Heart right ventricle (tissue), 16 donors: ENCODE results near the gene FBXO8. TPM values are rescaled to one million over a fixed set of nuclear protein-coding genes. Genes with fewer than 3 reads are reported as not detected.

ENCODE experiments used
- ATAC-seq, 8 donors: fragments of 200-7000 bp; cut with Tn5 transposase; one replicate each; pipeline ENCODE4 v1.9.1; 2020; ENCODE audit warnings: mild to moderate bottlenecking in 8 of 8, moderate library complexity in 8 of 8, moderate number of reproducible peaks in 1 of 8
- DNase-seq, 2 donors: peaks; one replicate each; pipeline ENCODE4 v3.0.0-alpha.2; 2020
- H3K27ac ChIP-seq, 10 donors: fragments of 200-600 bp; sonication (generic) in 2 of 10; one replicate each; pipeline versions ENCODE4 v1.5.0 to v1.8.0; 2020 to 2022; ENCODE audit warnings: mild to moderate bottlenecking in 3 of 10
- H3K27me3 ChIP-seq, 7 donors: fragments of 200-600 bp; one replicate each; pipeline ENCODE4 v1.8.0; 2021 to 2022; ENCODE audit warnings: mild to moderate bottlenecking in 2 of 7
- H3K36me3 ChIP-seq, 9 donors: fragments of 200-600 bp; sonication (generic) in 1 of 9; one replicate each; pipeline versions ENCODE4 v1.5.0 to v1.8.0; 2020 to 2022; ENCODE audit warnings: mild to moderate bottlenecking in 2 of 9
- H3K4me1 ChIP-seq, 9 donors: fragments of 200-600 bp; sonication (generic) in 1 of 9; one replicate each; pipeline versions ENCODE4 v1.5.0 to v1.8.0; 2020 to 2022; ENCODE audit warnings: mild to moderate bottlenecking in 4 of 9
- H3K4me3 ChIP-seq, 10 donors: fragments of 200-600 bp; sonication (generic) in 2 of 10; one replicate each; pipeline versions ENCODE4 v1.5.0 to v1.8.0; 2020 to 2022; ENCODE audit warnings: mild to moderate bottlenecking in 7 of 10, moderate library complexity in 2 of 10
- H3K9me3 ChIP-seq, 11 donors: fragments of 200-600 bp in 10 of 11; sonication (generic) in 2 of 11; one replicate each; pipeline versions ENCODE4 v1.5.0 to v1.8.0; 2013 to 2022; ENCODE audit warnings: mild to moderate bottlenecking in 2 of 11, control low read depth in 1 of 11, moderate library complexity in 1 of 11
- CTCF ChIP-seq, 9 donors: fragments of 200-600 bp; sonication (generic) in 2 of 9; IDR thresholded peaks; one replicate each; pipeline versions ENCODE4 v1.5.0 to v1.8.0; 2021 to 2022; ENCODE audit warnings: antibody characterized with exemption in 9 of 9, mild to moderate bottlenecking in 5 of 9, moderate library complexity in 1 of 9
- WGBS, 2 donors: extraction: QIAGEN DNeasy Blood & Tissue Kit; methylation state at CpG; one replicate each; pipeline ENCODE4 v1.1.7; 2013; ENCODE audit warnings: inconsistent platforms in 1 of 2; 5-methylcytosine and 5-hydroxymethylcytosine counted together
- intact Hi-C, 10 donors: fragments of 100-400 bp; cut with DNase I; formaldehyde crosslinking; loops; one replicate each; pipeline versions ENCODE4 v1.11.1 to v1.14.2; 2022
- polyA plus RNA-seq, 2 donors: library from polyadenylated mRNA; stranded (reverse); fragments of 200-250 nt; gene quantifications; one replicate each; pipeline ENCODE4 v1.2.3, GENCODE V29; 2013
- total RNA-seq, 10 donors: library from RNA; stranded (reverse); fragmentation: NEBNext Ultra II Directional in 3 of 10; extraction: Animal tissue kit (Norgen Biotek cat#: 25700) in 3 of 10; gene quantifications; one replicate each; pipeline versions ENCODE4 v1.2.1 to v1.2.4, GENCODE V29; 2021 to 2023
- donor health status: Arrhythmogenic right ventricular cardiomyopathy.
- donor health status: ischemic (EF 13 %, LVEDD 7.1; RV severe dilation, severe dysfunction).
- donor health status: healthy with polysubstance abuse.
- donor health status: DM: no; HTN: yes; CAD: no.
- donor health status: DM: no; HTN: no; CAD: no.
- donor health status: ischemic (EF 25% LVEDD 6.9; RV normal size, moderate dysfunction).
- donor health status: ischemic (EF 25% LVEDD 5.7; RV mildly dilated, moderate dysfunction).
- donor health status: healthy.
- donor health status: DM: yes; HTN: yes; CAD: no.
- donor health status: Ischemic cardiomyopathy.
- donor health status: ischemic (EF 35%, LVEDD 5.7; RV mildly dilated, moderate dysfunction).
- donor health status: nonischemic (EF 11% LVEDD 7.7; RV severe dilation, severe dysfunction).
- donor health status: DM: yes; HTN: yes; CAD: no.
- donor health status: PGD.
- donor health status: ischemic (EF 29% LVEDD 5.4; RV normal size, mild dysfunction).
- donor health status: nonischemic (EF 23%, LVEDD 6.1; RV moderate dilation, normal function).

FBXO8 gene
- total and polyA plus RNA-seq, 12 donors: 18.3 to 40.0 (median 27.4) TPM

GRCh38 chr4:174256277-174256713 is 27.2 kb downstream of the FBXO8 start:
- no peaks in the 10 kb centered on the region for H3K27me3 ChIP-seq
- TF ChIP-seq CTCF (IDR thresholded peaks at IDR 0.05): no peak
- peaks cover 0 to 47% (median 0%) of the 10 kb centered on the region in 9 donors for H3K36me3 ChIP-seq
- no peak overlapping the region for H3K4me3 ChIP-seq
- no peaks in the 10 kb centered on the region for H3K9me3 ChIP-seq
- intact Hi-C loops: no loop called here
- WGBS, 2 donors: 69 to 77% methylated on average over 1 of the region's 1 CpG
- DNase-seq: no peak
- H3K27ac ChIP-seq: no peak overlapping the region
- peaks cover 3 to 39% (median 14%) of the 10 kb centered on the region in 9 donors for H3K4me1 ChIP-seq
- peak in 2 of 8 donors; percentile 47 to 57 for ATAC-seq

GRCh38 chr4:174255786-174256185 is 27.7 kb downstream of the FBXO8 start:
- TF ChIP-seq CTCF (IDR thresholded peaks at IDR 0.05): no peak
- WGBS, 2 donors: 68 to 69% methylated on average over 5 of the region's 5 CpGs
- H3K27ac ChIP-seq: no peak overlapping the region
- intact Hi-C loops: no loop called here
- no peaks in the 10 kb centered on the region for H3K27me3 ChIP-seq
- ATAC-seq (no peak), DNase-seq (no peak)
- H3K4me1 ChIP-seq: peaks cover 3 to 34% (median 14%) of the 10 kb centered on the region in 9 donors
- peaks cover 0 to 52% (median 0%) of the 10 kb centered on the region in 9 donors for H3K36me3 ChIP-seq
- H3K4me3 ChIP-seq: no peak overlapping the region
- H3K9me3 ChIP-seq: no peaks in the 10 kb centered on the region

- Histone ChIP-seq H3K4me1 (peaks cover 3 to 30% (median 14%) of the 10 kb centered on the region in 9 donors), H3K27ac (no peak overlapping the region), H3K4me3 (no peak overlapping the region), H3K9me3 (no peaks in the 10 kb centered on the region), H3K27me3 (no peaks in the 10 kb centered on the region), H3K36me3 (peaks cover 0 to 56% (median 0%) of the 10 kb centered on the region in 9 donors)
- ATAC-seq (no peak), DNase-seq (no peak)
- TF ChIP-seq CTCF (IDR thresholded peaks at IDR 0.05): no peak
- WGBS, 2 donors: 44 to 86% methylated on average over 1 of the region's 1 CpG
- intact Hi-C loops: no loop called here
Observed at GRCh38 chr4:174255374-174255773, 28.1 kb downstream of the FBXO8 start.

- TF ChIP-seq CTCF (IDR thresholded peaks at IDR 0.05): no peak
- Histone ChIP-seq H3K4me1 (peaks cover 3 to 22% (median 13%) of the 10 kb centered on the region in 9 donors), H3K27me3 (no peaks in the 10 kb centered on the region), H3K9me3 (no peaks in the 10 kb centered on the region), H3K4me3 (no peak overlapping the region), H3K36me3 (peaks cover 0 to 61% (median 0%) of the 10 kb centered on the region in 9 donors), H3K27ac (no peak overlapping the region)
- ATAC-seq (no peak), DNase-seq (no peak)
- intact Hi-C loops: no loop called here
- WGBS, 2 donors: 90% methylated on average over 1 of the region's 1 CpG
Observed at GRCh38 chr4:174254613-174255012, 28.9 kb downstream of the FBXO8 start.
